Loucy (cell line): ENCODE results near the gene FAM50A.

Source experiments
- EZH2phosphoT487 ChIP-seq: fragments of 200-600 bp; IDR thresholded peaks from 2 replicates; pipeline ENCODE4 v1.6.1; 2018; ENCODE audit warnings: antibody characterized with exemption, mild to moderate bottlenecking, moderate library complexity, borderline replicate concordance
- TF ChIP-seq, protein P1 (sequence below): fragments of 200-600 bp; sonication (generic); conservative IDR thresholded peaks from 2 replicates; pipeline ENCODE4 v1.5.1; 2014; ENCODE audit warnings: mild to moderate bottlenecking, antibody characterized with exemption, low read length

- TF ChIP-seq, protein P1, sequence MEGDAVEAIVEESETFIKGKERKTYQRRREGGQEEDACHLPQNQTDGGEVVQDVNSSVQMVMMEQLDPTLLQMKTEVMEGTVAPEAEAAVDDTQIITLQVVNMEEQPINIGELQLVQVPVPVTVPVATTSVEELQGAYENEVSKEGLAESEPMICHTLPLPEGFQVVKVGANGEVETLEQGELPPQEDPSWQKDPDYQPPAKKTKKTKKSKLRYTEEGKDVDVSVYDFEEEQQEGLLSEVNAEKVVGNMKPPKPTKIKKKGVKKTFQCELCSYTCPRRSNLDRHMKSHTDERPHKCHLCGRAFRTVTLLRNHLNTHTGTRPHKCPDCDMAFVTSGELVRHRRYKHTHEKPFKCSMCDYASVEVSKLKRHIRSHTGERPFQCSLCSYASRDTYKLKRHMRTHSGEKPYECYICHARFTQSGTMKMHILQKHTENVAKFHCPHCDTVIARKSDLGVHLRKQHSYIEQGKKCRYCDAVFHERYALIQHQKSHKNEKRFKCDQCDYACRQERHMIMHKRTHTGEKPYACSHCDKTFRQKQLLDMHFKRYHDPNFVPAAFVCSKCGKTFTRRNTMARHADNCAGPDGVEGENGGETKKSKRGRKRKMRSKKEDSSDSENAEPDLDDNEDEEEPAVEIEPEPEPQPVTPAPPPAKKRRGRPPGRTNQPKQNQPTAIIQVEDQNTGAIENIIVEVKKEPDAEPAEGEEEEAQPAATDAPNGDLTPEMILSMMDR, result no peak
- no peak for TF ChIP-seq EZH2phosphoT487
Measured at GRCh38 chrX:154419688-154420401, 24.1 kb upstream of the FAM50A start.
